ENCODE results near the gene OPCML.

Gene OPCML

GRCh38 chr11:132559331-132560036, 972.8 kb downstream of the OPCML start:
- Histone ChIP-seq H3K4me1 (ENCODE audit: low read length) (no peaks in the 10 kb centered on the region), H3K79me2 (ENCODE audit: low read length) (no peaks in the 10 kb centered on the region), H3K27me3 (replicated peaks; ENCODE audit: insufficient read depth, low read length) (no peaks in the 10 kb centered on the region), H3K27ac (ENCODE audit: low read length) (no peak overlapping the region), H3K9ac (ENCODE audit: low read length) (no peak overlapping the region), H3K9me3 (replicated peaks; ENCODE audit: insufficient read depth, low read length) (no peaks in the 10 kb centered on the region), H3K9me2 (replicated peaks; ENCODE audit: insufficient read depth, low read length) (no peaks in the 10 kb centered on the region), H3K36me3 (replicated peaks; ENCODE audit: insufficient read depth, low read length) (no peaks in the 10 kb centered on the region), H3K4me2 (ENCODE audit: low read depth, low read length) (no peak overlapping the region), H2AFZ (ENCODE audit: low read length) (no peak overlapping the region), H4K20me1 (ENCODE audit: insufficient read depth, low read length) (no peaks in the 10 kb centered on the region), H3K4me3 (ENCODE audit: low read length) (no peak overlapping the region), H3F3A (ENCODE audit: insufficient read depth, low read length) (no peaks in the 10 kb centered on the region)
- TF ChIP-seq EZH2phosphoT487 (IDR thresholded peaks at IDR 0.05; ENCODE audit: low read length) (no peak), CTCF (IDR thresholded peaks at IDR 0.05; ENCODE audit: low read length) (no peak), EZH2 (optimal IDR thresholded peaks at IDR 0.05; ENCODE audit: low read depth, low read length) (no peak)
- no peak for DNase-seq

DNA sequence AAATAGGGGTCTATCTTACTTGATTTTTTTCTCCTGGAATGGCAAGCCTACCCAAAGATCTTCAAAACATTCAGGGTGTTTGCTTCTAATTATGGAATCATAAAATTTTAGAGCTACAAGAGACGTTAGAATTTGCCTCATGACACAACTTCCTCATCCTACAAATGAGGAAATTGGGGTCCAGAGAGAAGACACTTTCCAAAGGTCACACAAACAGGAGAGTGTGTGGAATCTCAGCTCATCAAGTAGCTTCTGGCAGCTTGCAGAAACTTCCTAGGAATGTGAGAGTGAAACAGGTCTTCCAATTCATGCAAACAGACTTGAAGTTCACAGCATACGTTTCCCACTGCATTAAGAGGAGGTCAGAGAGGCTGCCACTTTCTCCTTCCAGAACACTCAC, 976.0 kb downstream of the OPCML start:
- no peak for DNase-seq
- Histone ChIP-seq H3K27ac (ENCODE audit: low read length) (no peak overlapping the region), H3K4me1 (ENCODE audit: low read length) (no peaks in the 10 kb centered on the region), H3K79me2 (ENCODE audit: low read length) (no peaks in the 10 kb centered on the region), H3K4me2 (ENCODE audit: low read depth, low read length) (no peak overlapping the region), H4K20me1 (ENCODE audit: insufficient read depth, low read length) (no peaks in the 10 kb centered on the region), H3K27me3 (replicated peaks; ENCODE audit: insufficient read depth, low read length) (no peaks in the 10 kb centered on the region), H3K9ac (ENCODE audit: low read length) (no peak overlapping the region), H2AFZ (ENCODE audit: low read length) (no peak overlapping the region), H3F3A (ENCODE audit: insufficient read depth, low read length) (no peaks in the 10 kb centered on the region), H3K4me3 (ENCODE audit: low read length) (no peak overlapping the region), H3K9me2 (replicated peaks; ENCODE audit: insufficient read depth, low read length) (no peaks in the 10 kb centered on the region), H3K9me3 (replicated peaks; ENCODE audit: insufficient read depth, low read length) (no peaks in the 10 kb centered on the region), H3K36me3 (replicated peaks; ENCODE audit: insufficient read depth, low read length) (no peaks in the 10 kb centered on the region)
- TF ChIP-seq CTCF (IDR thresholded peaks at IDR 0.05; ENCODE audit: low read length) (no peak), EZH2 (optimal IDR thresholded peaks at IDR 0.05; ENCODE audit: low read depth, low read length) (no peak)

DNA sequence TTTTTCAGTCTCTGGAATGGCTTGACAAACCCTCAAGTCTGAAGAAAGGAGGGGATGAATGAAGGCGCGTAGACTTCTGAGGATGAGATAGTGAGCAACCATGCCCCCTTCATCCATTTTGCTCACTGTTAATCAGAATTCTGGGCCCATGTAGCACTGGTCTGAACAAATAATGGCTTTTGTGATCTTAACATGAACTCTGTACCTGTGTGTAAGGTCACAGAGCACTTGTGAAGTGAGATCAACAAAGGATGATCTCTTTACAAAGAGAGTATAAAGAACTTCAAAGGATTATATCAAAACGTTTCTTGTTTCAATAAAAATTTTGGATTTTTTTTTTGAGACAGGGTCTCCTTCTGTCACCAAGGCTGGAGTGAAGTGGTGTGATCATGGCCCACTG, 976.7 kb downstream of the OPCML start:
- Histone ChIP-seq H3K4me2 (ENCODE audit: low read depth, low read length) (no peak overlapping the region), H3F3A (ENCODE audit: insufficient read depth, low read length) (no peaks in the 10 kb centered on the region), H3K4me3 (ENCODE audit: low read length) (no peak overlapping the region), H3K79me2 (ENCODE audit: low read length) (no peaks in the 10 kb centered on the region), H3K9ac (ENCODE audit: low read length) (no peak overlapping the region), H4K20me1 (ENCODE audit: insufficient read depth, low read length) (no peaks in the 10 kb centered on the region), H2AFZ (ENCODE audit: low read length) (no peak overlapping the region), H3K9me2 (replicated peaks; ENCODE audit: insufficient read depth, low read length) (no peaks in the 10 kb centered on the region), H3K4me1 (ENCODE audit: low read length) (no peaks in the 10 kb centered on the region), H3K36me3 (replicated peaks; ENCODE audit: insufficient read depth, low read length) (no peaks in the 10 kb centered on the region), H3K27ac (ENCODE audit: low read length) (no peak overlapping the region), H3K9me3 (replicated peaks; ENCODE audit: insufficient read depth, low read length) (no peaks in the 10 kb centered on the region), H3K27me3 (replicated peaks; ENCODE audit: insufficient read depth, low read length) (no peaks in the 10 kb centered on the region)
- DNase-seq: no peak
- no peak for TF ChIP-seq EZH2 (optimal IDR thresholded peaks at IDR 0.05; ENCODE audit: low read depth, low read length)
- no peak for TF ChIP-seq EZH2phosphoT487 (IDR thresholded peaks at IDR 0.05; ENCODE audit: low read length)
- TF ChIP-seq CTCF (IDR thresholded peaks at IDR 0.05; ENCODE audit: low read length): no peak
